ENCODE measurements around the gene EPHA6. TPM values are rescaled to one million over a fixed set of nuclear protein-coding genes. Genes with fewer than 3 reads are reported as not detected.

Gene EPHA6
- total and polyA plus RNA-seq, 9 of the 15 experiments (the other 6 are each of a cell fraction or from before 2014, with no cell fraction given), result not detected

DNA sequence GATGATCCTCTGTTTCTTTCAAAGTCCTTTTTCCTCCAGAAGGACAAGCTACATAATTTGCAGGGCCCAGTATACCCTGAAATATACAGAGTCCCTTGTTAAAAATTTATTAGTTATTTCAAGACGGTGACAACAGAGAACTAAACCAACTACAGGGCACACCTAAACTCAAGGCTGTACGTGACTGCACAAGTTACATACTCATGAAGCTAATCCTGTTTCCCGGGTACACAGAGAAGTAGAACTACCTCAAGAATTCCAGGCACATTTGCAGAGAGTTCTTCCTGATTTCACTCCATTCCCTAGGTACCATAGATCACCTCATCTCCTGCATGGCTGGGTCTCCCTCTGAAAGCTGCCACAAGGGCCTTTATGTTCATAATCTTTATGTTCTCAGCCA is 670.8 kb downstream of the EPHA6 start:
- H3K9me1 ChIP-seq (ENCODE audit: control insufficient read depth, insufficient read depth, low read length), result no peaks in the 10 kb centered on the region
- BruUV-seq (replicated peaks), result no TSS peak
- H2AFZ ChIP-seq (ENCODE audit: low read depth, low read length), result no peak overlapping the region
- no peak overlapping the region for H3K4me2 ChIP-seq (ENCODE audit: insufficient read depth, low read length)
- no peaks in the 10 kb centered on the region for H3K4me1 ChIP-seq (replicated peaks in 1 of 2; ENCODE audit: control insufficient read depth in 2 of 2, insufficient read depth in 2 of 2, low read length in 2 of 2)
- no peak overlapping the region for H3K4me3 ChIP-seq
- no peaks in the 10 kb centered on the region for H3K36me3 ChIP-seq (ENCODE audit: control insufficient read depth, insufficient read depth, low read length)
- H3K27ac ChIP-seq (ENCODE audit: extremely low read depth, low read depth, low read length), result no peak overlapping the region
- FAIRE-seq (no peak), DNase-seq (ENCODE audit: extremely low read depth in 1 of 4, low spot score in 3 of 4) (no peak), ATAC-seq (no peak)
- ChIA-PET POLR2A (interaction anchor here (0.7 kb wide), 1 partner anchor 11 kb away, joined by 3 read pairs; no protein-coding TSS in a partner anchor), CTCF (ENCODE audit: low intra/inter-chr PET ratio) (no interaction called here)
- H3K9ac ChIP-seq (ENCODE audit: insufficient read depth in 1 of 2, low read depth in 2 of 2, low read length in 2 of 2), result no peak overlapping the region
- H3K9me3 ChIP-seq (replicated peaks; ENCODE audit: control insufficient read depth, insufficient read depth, low read depth, low read length), result no peaks in the 10 kb centered on the region
- TF ChIP-seq RUNX1 (IDR thresholded peaks at IDR 0.05; ENCODE audit: low read depth) (no peak), GATA2 (CRISPR knock-in tag; IDR thresholded peaks at IDR 0.05) (no peak), NFRKB (IDR thresholded peaks at IDR 0.05; ENCODE audit: low read depth) (no peak), NFYB (IDR thresholded peaks at IDR 0.05; ENCODE audit: extremely low read depth, insufficient read length) (no peak), RFX1 (IDR thresholded peaks at IDR 0.05) (no peak), ZSCAN29 (IDR thresholded peaks at IDR 0.05) (no peak), ETV6 (IDR thresholded peaks at IDR 0.05; ENCODE audit: borderline replicate concordance in 1 of 2, low read depth in 2 of 2, low read length in 1 of 2) (no peak), ETV6 (CRISPR knock-in tag; IDR thresholded peaks at IDR 0.05; ENCODE audit: borderline replicate concordance) (no peak), ESRRB (CRISPR knock-in tag; IDR thresholded peaks at IDR 0.05; ENCODE audit: borderline replicate concordance) (no peak), ZNF444 (CRISPR knock-in tag; IDR thresholded peaks at IDR 0.05) (no peak), ZFP30 (CRISPR knock-in tag; IDR thresholded peaks at IDR 0.05; ENCODE audit: borderline replicate concordance) (no peak), ZNF121 (CRISPR knock-in tag; conservative IDR thresholded peaks at IDR 0.05) (no peak), ZNF143 (CRISPR knock-in tag; IDR thresholded peaks at IDR 0.05) (no peak), ZNF124 (CRISPR knock-in tag; IDR thresholded peaks at IDR 0.05) (no peak), MCM7 (IDR thresholded peaks at IDR 0.05) (no peak)
- TF ChIP-seq, protein P1, sequence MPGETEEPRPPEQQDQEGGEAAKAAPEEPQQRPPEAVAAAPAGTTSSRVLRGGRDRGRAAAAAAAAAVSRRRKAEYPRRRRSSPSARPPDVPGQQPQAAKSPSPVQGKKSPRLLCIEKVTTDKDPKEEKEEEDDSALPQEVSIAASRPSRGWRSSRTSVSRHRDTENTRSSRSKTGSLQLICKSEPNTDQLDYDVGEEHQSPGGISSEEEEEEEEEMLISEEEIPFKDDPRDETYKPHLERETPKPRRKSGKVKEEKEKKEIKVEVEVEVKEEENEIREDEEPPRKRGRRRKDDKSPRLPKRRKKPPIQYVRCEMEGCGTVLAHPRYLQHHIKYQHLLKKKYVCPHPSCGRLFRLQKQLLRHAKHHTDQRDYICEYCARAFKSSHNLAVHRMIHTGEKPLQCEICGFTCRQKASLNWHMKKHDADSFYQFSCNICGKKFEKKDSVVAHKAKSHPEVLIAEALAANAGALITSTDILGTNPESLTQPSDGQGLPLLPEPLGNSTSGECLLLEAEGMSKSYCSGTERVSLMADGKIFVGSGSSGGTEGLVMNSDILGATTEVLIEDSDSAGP (CRISPR knock-in tag; IDR thresholded peaks at IDR 0.05), result no peak
- TF ChIP-seq, protein P2, sequence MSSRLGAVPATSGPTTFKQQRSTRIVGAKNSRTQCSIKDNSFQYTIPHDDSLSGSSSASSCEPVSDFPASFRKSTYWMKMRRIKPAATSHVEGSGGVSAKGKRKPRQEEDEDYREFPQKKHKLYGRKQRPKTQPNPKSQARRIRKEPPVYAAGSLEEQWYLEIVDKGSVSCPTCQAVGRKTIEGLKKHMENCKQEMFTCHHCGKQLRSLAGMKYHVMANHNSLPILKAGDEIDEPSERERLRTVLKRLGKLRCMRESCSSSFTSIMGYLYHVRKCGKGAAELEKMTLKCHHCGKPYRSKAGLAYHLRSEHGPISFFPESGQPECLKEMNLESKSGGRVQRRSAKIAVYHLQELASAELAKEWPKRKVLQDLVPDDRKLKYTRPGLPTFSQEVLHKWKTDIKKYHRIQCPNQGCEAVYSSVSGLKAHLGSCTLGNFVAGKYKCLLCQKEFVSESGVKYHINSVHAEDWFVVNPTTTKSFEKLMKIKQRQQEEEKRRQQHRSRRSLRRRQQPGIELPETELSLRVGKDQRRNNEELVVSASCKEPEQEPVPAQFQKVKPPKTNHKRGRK (tag; IDR thresholded peaks at IDR 0.05), result no peak
- TF ChIP-seq, protein P3, sequence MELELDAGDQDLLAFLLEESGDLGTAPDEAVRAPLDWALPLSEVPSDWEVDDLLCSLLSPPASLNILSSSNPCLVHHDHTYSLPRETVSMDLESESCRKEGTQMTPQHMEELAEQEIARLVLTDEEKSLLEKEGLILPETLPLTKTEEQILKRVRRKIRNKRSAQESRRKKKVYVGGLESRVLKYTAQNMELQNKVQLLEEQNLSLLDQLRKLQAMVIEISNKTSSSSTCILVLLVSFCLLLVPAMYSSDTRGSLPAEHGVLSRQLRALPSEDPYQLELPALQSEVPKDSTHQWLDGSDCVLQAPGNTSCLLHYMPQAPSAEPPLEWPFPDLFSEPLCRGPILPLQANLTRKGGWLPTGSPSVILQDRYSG (tag; conservative IDR thresholded peaks at IDR 0.05; ENCODE audit: low read depth), result no peak
- H4K20me1 ChIP-seq (replicated peaks; ENCODE audit: control insufficient read depth, insufficient read depth, low read length), result no peaks in the 10 kb centered on the region
- H3K27me3 ChIP-seq (ENCODE audit: control insufficient read depth in 2 of 2, insufficient read depth in 2 of 2, low read length in 2 of 2), result no peaks in the 10 kb centered on the region
- intact Hi-C loops (cut with micrococcal nuclease) (no loop called here), in situ Hi-C loops (cut with MboI) (no loop called here)
- WGBS (ENCODE audit: insufficient coverage, low coverage, missing lambda C conversion rate), result 0% methylated on average over 3 of the region's 3 CpGs
- H3K79me2 ChIP-seq (ENCODE audit: control insufficient read depth, insufficient read depth, low read length), result no peaks in the 10 kb centered on the region

Data from K562 (cell line).